Measurements from ENCODE around the gene HIVEP2.

- TF ChIP-seq POLR2A (IDR thresholded peaks at IDR 0.05), result no peak
- TF ChIP-seq CTCF (IDR thresholded peaks at IDR 0.05), result no peak
These were observed 123.1 kb downstream of the HIVEP2 start for GRCh38 chr6:142821860-142822259.

All from esophagus squamous epithelium (tissue), 4 donors.